Uterus (tissue), 4 donors: ENCODE data around the gene L2HGDH. TPM values are rescaled to one million over a fixed set of nuclear protein-coding genes. Genes with fewer than 3 reads are reported as not detected.

Experiments used
- DNase-seq, 2 donors: peaks; one replicate each; pipeline ENCODE4 v3.0.0-alpha.2; 2019 to 2020
- H3K27ac ChIP-seq, 2 donors: fragments of 200-600 bp; sonication (generic); 1 replicate in 1 of 2; 2 replicates in 1 of 2; pipeline ENCODE4 v1.5.1; 2016 to 2018
- H3K27me3 ChIP-seq, 2 donors: fragments of 200-600 bp; sonication (generic); one replicate each; pipeline ENCODE4 v1.5.1; 2018 to 2019; ENCODE audit warnings: control low read depth in 1 of 2
- H3K36me3 ChIP-seq, 2 donors: fragments of 200-600 bp; sonication (generic); one replicate each; pipeline ENCODE4 v1.5.1; 2019; ENCODE audit warnings: control low read depth in 1 of 2
- H3K4me1 ChIP-seq, 2 donors: fragments of 200-600 bp; sonication (generic); one replicate each; pipeline ENCODE4 v1.5.1; 2018 to 2019; ENCODE audit warnings: control low read depth in 1 of 2
- H3K4me3 ChIP-seq, 2 donors: fragments of 200-600 bp; sonication (generic); 1 replicate in 1 of 2; 2 replicates in 1 of 2; pipeline ENCODE4 v1.5.1; 2018 to 2019; ENCODE audit warnings: mild to moderate bottlenecking in 1 of 2
- H3K9me3 ChIP-seq, 2 donors: fragments of 200-600 bp; sonication (generic); one replicate each; pipeline ENCODE4 v1.5.1; 2019; ENCODE audit warnings: control low read depth in 1 of 2
- POLR2A ChIP-seq, 2 donors: fragments of 450-650 bp; IDR thresholded peaks; one replicate each; pipeline ENCODE4 v1.6.1; 2016; ENCODE audit warnings: antibody characterized with exemption in 2 of 2, mild to moderate bottlenecking in 1 of 2, moderate library complexity in 1 of 2
- intact Hi-C: fragments of 100-400 bp; cut with DNase I; formaldehyde crosslinking; loops from one replicate; pipeline ENCODE4 v1.15.1; 2023; ENCODE audit warnings: low total_unique reads
- total RNA-seq, 4 donors: library from RNA; depleted of rRNA in 3 of 4; stranded (reverse); fragments of >200 nt in 3 of 4; gene quantifications; one replicate each; pipeline versions ENCODE4 v1.1.0 to v1.2.4, GENCODE V29; 2014 to 2023
- TF ChIP-seq, protein P1 (sequence below), 4 experiments: fragments of 200-600 bp in 2 of 4; fragments of 450-650 bp in 2 of 4; sonication (generic) in 2 of 4; IDR thresholded peaks; one replicate each; pipeline ENCODE4 v1.5.1; 2016 to 2019; ENCODE audit warnings: antibody characterized with exemption in 4 of 4, mild to moderate bottlenecking in 2 of 4, moderate library complexity in 1 of 4
- donor health status: DM: yes; HTN: yes; CAD: no.

Gene L2HGDH
- total RNA-seq, 4 donors from 2014 or later = 0.29 to 7.9 (median 2.5) TPM

GRCh38 chr14:50270932-50271331 is 41.1 kb downstream of the L2HGDH start:
- DNase-seq = no peak
- intact Hi-C loops = no loop called here
- Histone ChIP-seq H3K36me3 (no peaks in the 10 kb centered on the region), H3K4me3 (no peak overlapping the region), H3K27ac (no peak overlapping the region), H3K4me1 (no peaks in the 10 kb centered on the region), H3K9me3 (no peaks in the 10 kb centered on the region), H3K27me3 (no peaks in the 10 kb centered on the region)
- no peak for TF ChIP-seq POLR2A (IDR thresholded peaks at IDR 0.05)
- TF ChIP-seq, protein P1, sequence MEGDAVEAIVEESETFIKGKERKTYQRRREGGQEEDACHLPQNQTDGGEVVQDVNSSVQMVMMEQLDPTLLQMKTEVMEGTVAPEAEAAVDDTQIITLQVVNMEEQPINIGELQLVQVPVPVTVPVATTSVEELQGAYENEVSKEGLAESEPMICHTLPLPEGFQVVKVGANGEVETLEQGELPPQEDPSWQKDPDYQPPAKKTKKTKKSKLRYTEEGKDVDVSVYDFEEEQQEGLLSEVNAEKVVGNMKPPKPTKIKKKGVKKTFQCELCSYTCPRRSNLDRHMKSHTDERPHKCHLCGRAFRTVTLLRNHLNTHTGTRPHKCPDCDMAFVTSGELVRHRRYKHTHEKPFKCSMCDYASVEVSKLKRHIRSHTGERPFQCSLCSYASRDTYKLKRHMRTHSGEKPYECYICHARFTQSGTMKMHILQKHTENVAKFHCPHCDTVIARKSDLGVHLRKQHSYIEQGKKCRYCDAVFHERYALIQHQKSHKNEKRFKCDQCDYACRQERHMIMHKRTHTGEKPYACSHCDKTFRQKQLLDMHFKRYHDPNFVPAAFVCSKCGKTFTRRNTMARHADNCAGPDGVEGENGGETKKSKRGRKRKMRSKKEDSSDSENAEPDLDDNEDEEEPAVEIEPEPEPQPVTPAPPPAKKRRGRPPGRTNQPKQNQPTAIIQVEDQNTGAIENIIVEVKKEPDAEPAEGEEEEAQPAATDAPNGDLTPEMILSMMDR (IDR thresholded peaks at IDR 0.05) = no peak

DNA sequence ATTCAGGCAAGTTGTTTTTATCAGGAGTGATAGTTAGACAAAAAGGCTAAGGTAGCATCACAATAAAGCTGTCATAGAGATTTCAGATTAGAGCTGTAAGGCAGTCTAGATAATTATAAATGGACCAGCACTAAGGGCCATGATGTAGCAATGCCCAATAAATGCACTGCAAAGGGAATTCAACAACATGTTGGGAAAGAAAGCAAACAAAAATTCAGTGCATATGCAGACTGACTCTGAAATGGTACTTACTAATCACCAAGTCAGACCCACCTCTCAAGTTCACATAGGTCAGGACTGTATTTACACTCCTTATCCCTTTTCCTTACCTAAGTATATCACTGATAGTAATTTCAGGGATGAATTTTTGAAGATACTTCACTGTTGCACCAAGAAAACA is 47.0 kb downstream of the L2HGDH start:
- Histone ChIP-seq H3K9me3 (no peaks in the 10 kb centered on the region), H3K4me3 (no peak overlapping the region), H3K4me1 (no peaks in the 10 kb centered on the region), H3K27me3 (no peaks in the 10 kb centered on the region), H3K27ac (no peak overlapping the region), H3K36me3 (no peaks in the 10 kb centered on the region)
- intact Hi-C loops = no loop called here
- TF ChIP-seq, protein P1 (IDR thresholded peaks at IDR 0.05) = no peak
- no peak for TF ChIP-seq POLR2A (IDR thresholded peaks at IDR 0.05)
- DNase-seq = no peak

DNA sequence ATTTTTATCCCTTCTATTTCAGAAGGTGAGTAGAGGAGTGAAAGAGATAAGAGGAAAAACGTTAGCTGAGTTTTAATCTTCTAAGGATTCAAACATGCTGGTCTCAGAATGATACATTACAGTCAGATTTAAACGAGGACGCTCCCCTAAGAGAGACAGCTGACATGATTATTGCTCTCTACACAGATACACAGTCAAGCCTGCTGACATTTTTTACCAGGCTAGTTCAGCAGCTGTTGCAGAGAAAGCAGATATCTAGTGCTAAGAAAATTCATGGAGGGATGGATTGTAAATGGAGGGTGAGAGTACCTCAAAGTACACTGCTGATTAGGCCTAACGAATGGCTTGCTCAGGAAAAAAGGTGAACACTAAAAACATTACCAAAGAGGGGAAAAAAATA is 48.7 kb downstream of the L2HGDH start:
- Histone ChIP-seq H3K36me3 (no peaks in the 10 kb centered on the region), H3K9me3 (no peaks in the 10 kb centered on the region), H3K4me1 (no peaks in the 10 kb centered on the region), H3K4me3 (no peak overlapping the region), H3K27me3 (no peaks in the 10 kb centered on the region), H3K27ac (no peak overlapping the region)
- intact Hi-C loops = no loop called here
- TF ChIP-seq POLR2A (IDR thresholded peaks at IDR 0.05) = no peak
- TF ChIP-seq, protein P1 (IDR thresholded peaks at IDR 0.05) = no peak
- DNase-seq = no peak

DNA sequence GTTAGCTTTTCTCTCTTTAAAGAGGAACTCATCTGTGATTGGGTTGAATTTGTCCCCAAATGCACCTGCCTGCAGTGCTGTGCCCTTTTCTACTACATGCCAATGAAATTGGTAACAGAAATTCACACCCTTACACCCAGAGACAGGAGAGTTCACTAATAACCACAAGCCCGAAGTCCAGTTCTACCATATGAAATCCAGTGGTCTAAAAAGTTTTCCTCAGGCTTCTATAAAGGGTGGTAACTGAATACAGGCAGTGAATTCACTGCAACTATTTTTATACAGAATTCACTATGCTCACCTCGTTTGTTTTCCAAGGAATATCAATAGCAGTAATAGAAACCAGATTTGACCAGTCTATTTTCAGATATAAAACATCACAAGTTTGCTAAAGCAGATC is 49.2 kb downstream of the L2HGDH start:
- Histone ChIP-seq H3K4me1 (no peaks in the 10 kb centered on the region), H3K27ac (no peak overlapping the region), H3K36me3 (no peaks in the 10 kb centered on the region), H3K9me3 (no peaks in the 10 kb centered on the region), H3K4me3 (no peak overlapping the region), H3K27me3 (no peaks in the 10 kb centered on the region)
- no peak for DNase-seq
- TF ChIP-seq POLR2A (IDR thresholded peaks at IDR 0.05) = no peak
- TF ChIP-seq, protein P1 (IDR thresholded peaks at IDR 0.05) = no peak
- intact Hi-C loops = no loop called here

GRCh38 chr14:50260511-50260910 is 51.5 kb downstream of the L2HGDH start:
- Histone ChIP-seq H3K9me3 (no peaks in the 10 kb centered on the region), H3K4me1 (no peaks in the 10 kb centered on the region), H3K27ac (no peak overlapping the region), H3K27me3 (no peaks in the 10 kb centered on the region), H3K36me3 (no peaks in the 10 kb centered on the region), H3K4me3 (no peak overlapping the region)
- TF ChIP-seq, protein P1 (IDR thresholded peaks at IDR 0.05) = peak in 3 of 4 experiments; percentile 19 to 26 (median 21)
- no peak for TF ChIP-seq POLR2A (IDR thresholded peaks at IDR 0.05)
- DNase-seq = no peak
- intact Hi-C loops = no loop called here
